Measurements from ENCODE around the gene WHRN. TPM values are rescaled to one million over a fixed set of nuclear protein-coding genes. Genes with fewer than 3 reads are reported as not detected.

The WHRN gene
- total and polyA plus RNA-seq, 2 of the 13 experiments (the other 11 are each of a cell fraction or from before 2014, with no cell fraction given), result 2.3 to 5.3 TPM

DNA sequence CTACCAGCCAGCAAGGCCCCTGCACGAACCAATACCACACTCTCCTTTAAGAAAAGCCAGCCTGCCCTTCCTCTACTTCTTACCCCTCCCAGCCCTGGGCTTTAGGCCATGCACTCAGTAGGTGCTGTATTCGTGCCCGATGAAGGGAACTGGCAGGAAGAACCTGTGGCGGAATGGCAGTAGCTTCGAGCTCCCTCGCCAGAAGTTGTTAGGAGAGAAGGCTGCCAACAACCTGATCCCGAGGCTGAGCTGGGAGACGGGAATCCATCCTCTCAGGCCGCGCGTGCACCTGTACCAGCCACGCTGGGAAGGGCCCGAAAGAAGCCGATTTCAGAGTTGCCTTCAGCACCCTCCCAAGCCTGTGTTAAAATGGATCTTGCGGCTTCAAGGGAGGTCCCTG is 72.2 kb downstream of the WHRN start:
- no peak overlapping the region for H3K9ac ChIP-seq (ENCODE audit: insufficient read depth, low read depth, low read length)
- H3K36me3 ChIP-seq (replicated peaks in 1 of 2; ENCODE audit: control insufficient read depth in 1 of 2, insufficient read depth in 2 of 2, low read length in 2 of 2), result no peaks in the 10 kb centered on the region
- peaks cover 29% of the 10 kb centered on the region for H3K4me1 ChIP-seq (ENCODE audit: insufficient read depth, low read length)
- no peaks in the 10 kb centered on the region for H3K9me3 ChIP-seq (ENCODE audit: low read length)
- H3K27me3 ChIP-seq (ENCODE audit: control insufficient read depth in 1 of 2, insufficient read depth in 2 of 2, low read length in 2 of 2), result no peaks in the 10 kb centered on the region
- H3K4me2 ChIP-seq (ENCODE audit: low read depth, low read length), result no peak overlapping the region
- TF ChIP-seq ARNTL (CRISPR knock-in tag; IDR thresholded peaks at IDR 0.05), result no peak
- no peak for TF ChIP-seq HMG20B (CRISPR knock-in tag; conservative IDR thresholded peaks at IDR 0.05)
- TF ChIP-seq UBTF (CRISPR knock-in tag; IDR thresholded peaks at IDR 0.05), result no peak
- no peak for TF ChIP-seq FOXA3 (CRISPR knock-in tag; IDR thresholded peaks at IDR 0.05)
- no peak for TF ChIP-seq TCF7L2 (IDR thresholded peaks at IDR 0.05; ENCODE audit: low read depth, low read length)
- no peak for TF ChIP-seq MIER3 (CRISPR knock-in tag; IDR thresholded peaks at IDR 0.05; ENCODE audit: borderline replicate concordance)
- TF ChIP-seq ZNF296 (CRISPR knock-in tag; conservative IDR thresholded peaks at IDR 0.05), result no peak
- TF ChIP-seq ZNF326 (CRISPR knock-in tag; IDR thresholded peaks at IDR 0.05; ENCODE audit: borderline replicate concordance), result no peak
- TF ChIP-seq FOXO1 (CRISPR knock-in tag; IDR thresholded peaks at IDR 0.05), result no peak
- TF ChIP-seq TEAD2 (CRISPR knock-in tag; IDR thresholded peaks at IDR 0.05), result no peak
- TF ChIP-seq ZNF136 (CRISPR knock-in tag; IDR thresholded peaks at IDR 0.05; ENCODE audit: low read depth), result no peak
- TF ChIP-seq ZNF776 (CRISPR knock-in tag; IDR thresholded peaks at IDR 0.05), result no peak
- no peak for TF ChIP-seq EED (CRISPR knock-in tag; IDR thresholded peaks at IDR 0.05)
- TF ChIP-seq ZZZ3 (CRISPR knock-in tag; IDR thresholded peaks at IDR 0.05; ENCODE audit: borderline replicate concordance), result no peak
- no peak for TF ChIP-seq EEA1 (CRISPR knock-in tag; IDR thresholded peaks at IDR 0.05; ENCODE audit: borderline replicate concordance)
- no peak for TF ChIP-seq ZNF772 (CRISPR knock-in tag; IDR thresholded peaks at IDR 0.05)
- no peak for TF ChIP-seq TOPORS (CRISPR knock-in tag; IDR thresholded peaks at IDR 0.05)
- no peak for TF ChIP-seq MTA1 (CRISPR knock-in tag; IDR thresholded peaks at IDR 0.05; ENCODE audit: borderline replicate concordance)
- no peak overlapping the region for H3K27ac ChIP-seq (ENCODE audit: extremely low read length, insufficient read depth, low read length)
- intact Hi-C loops (cut with micrococcal nuclease; ENCODE audit: unreplicated experiment) (no loop called here), in situ Hi-C loops (cut with HindIII; ENCODE audit: extremely low pct_ligation_motif_present, low pct_unique_long_range_greater_than_20kb) (loop anchor here (10.0 to 25.0 kb wide), 2 partner anchors 222 to 579 kb away; partner anchors contain the start of gene TEX53)
- no peaks in the 10 kb centered on the region for H4K20me1 ChIP-seq (ENCODE audit: insufficient read depth, low read length)
- ChIA-PET CTCF (ENCODE audit: low intra/inter-chr PET ratio, low total read pairs) (no interaction called here), POLR2A (no interaction called here)
- no peak overlapping the region for H3K4me3 ChIP-seq (replicated peaks in 1 of 3; ENCODE audit: insufficient read depth in 1 of 3, low read depth in 2 of 3, low read length in 3 of 3)
- ATAC-seq (no peak), DNase-seq (ENCODE audit: low spot score) (no peak), FAIRE-seq (no peak)
- no TSS peak for BruUV-seq (replicated peaks)
- no peak overlapping the region for H2AFZ ChIP-seq (ENCODE audit: low read length)
- H3K79me2 ChIP-seq (ENCODE audit: insufficient read depth, low read length), result no peaks in the 10 kb centered on the region
- WGBS (ENCODE audit: low lambda C conversion rate), result 91% methylated on average over 10 of the region's 15 CpGs

Data from HepG2 (cell line).